CD4-positive, alpha-beta T cell treated with Interleukin-15 for 4 hours (primary cell): Measurements from ENCODE around the gene AQP7.
"Not testable (repeated sequence)": the region's sequence is repeated elsewhere in the genome, so short reads cannot be mapped to it uniquely, and the experiment has no call there.

Experiments
- DNase-seq: peaks from one replicate; pipeline ENCODE4 v3.0.0-alpha.2; 2020; ENCODE audit warnings: low spot score

The AQP7 gene

GRCh38 chr9:33395159-33395879 lies 7.0 kb downstream of the AQP7 start:
- DNase-seq: not testable (repeated sequence)

GRCh38 chr9:33393986-33394385 lies 8.4 kb downstream of the AQP7 start:
- DNase-seq: not testable (repeated sequence)

DNA sequence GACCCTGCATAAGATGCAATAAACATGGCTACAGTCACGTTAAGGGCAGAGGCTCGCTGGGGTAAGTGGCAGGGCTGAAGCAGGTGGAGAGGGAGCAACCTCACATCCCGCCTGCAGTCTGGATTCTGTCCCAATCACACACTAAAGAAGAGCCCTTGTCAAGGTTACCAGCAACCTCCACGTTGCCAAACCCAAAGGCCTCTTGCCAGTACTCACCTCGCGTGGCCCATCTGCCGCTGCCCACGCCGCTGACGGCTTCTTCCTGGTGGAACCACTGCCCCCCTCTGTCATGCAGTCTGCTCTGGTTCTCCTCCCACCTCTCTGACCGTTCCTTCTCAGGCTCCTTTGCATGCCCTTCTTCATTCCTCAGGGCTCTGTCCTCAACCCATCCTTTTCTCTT lies 8.8 kb downstream of the AQP7 start:
- no peak for DNase-seq

DNA sequence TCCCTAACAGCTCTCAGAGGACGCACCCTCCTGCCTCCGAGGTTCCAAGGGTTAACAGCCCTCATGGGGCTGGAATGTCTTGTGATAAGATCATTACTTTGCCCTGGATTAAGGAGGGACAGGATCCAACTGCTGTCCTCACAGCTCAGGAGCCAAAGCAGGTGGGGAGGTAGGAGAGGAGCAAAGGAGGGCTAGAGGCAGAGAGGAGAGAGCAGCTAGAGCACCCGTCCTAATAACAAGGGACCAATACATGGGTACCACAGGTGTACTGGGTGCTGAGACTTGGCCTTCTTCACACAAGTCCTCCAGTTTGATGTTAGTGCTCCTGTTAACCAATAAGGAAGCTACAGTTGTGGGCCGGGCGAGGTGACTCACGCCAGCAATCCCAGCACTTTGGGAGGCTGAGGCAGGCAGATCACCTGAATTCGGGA lies 9.8 kb downstream of the AQP7 start:
- DNase-seq: not testable (repeated sequence)

DNA sequence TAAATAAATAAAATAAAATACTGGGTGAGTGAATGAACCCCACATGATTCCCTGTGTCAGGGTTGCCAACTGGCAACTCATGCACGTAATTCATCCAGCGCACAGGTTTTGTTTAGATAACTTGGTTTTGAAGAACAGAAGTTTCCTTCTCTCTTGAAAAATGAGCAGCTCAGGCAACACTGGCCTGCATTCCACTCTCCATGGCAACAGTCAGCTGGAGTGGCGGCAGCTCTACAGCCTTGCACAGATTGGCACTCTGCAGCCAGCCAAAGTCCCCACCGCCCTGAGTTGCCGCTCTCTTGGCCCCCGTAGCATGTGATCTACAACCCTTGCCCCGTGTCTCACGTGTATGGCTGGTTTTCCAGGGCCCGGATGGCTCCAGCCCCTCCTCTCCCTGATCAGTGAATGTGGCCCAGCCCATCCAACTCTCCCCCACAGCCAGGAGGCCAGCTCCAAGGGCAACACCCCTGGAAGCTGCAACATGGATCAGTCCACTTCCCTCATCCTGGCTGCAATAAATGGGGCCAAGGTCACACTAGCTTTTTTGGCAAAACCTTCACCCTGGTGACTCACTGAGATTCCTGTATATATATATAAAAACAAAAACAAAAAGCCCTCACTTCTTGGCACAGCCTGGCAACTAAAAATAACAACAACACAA lies 11.1 kb downstream of the AQP7 start:
- DNase-seq: not testable (repeated sequence)

- DNase-seq: no peak
Observed at GRCh38 chr9:33388110-33388994, 14.0 kb downstream of the AQP7 start.

DNA sequence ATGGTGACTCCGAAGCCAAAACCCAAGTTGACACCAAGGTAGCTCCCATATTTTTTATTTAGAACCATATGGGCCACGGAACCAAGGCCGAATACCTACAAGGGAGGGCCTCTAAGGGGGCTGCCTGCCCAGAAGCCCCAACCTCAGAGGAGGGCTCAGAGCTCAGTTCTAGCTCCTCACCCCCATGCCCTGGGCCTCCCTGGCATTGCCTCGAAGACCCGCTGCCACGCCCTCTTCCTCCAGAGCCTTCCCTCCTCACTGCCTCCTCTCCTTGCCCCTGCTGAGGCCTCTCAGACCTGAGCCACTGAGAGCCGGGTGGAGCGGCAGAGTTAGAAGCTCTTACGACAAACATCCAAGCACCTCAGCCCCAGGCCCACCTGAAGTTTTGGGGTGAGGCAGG lies 15.4 kb downstream of the AQP7 start:
- DNase-seq: not testable (repeated sequence)

- DNase-seq: not testable (repeated sequence)
Observed at GRCh38 chr9:33386641-33386996, 15.7 kb downstream of the AQP7 start.

- DNase-seq: not testable (repeated sequence)
Observed at GRCh38 chr9:33385979-33386640, 16.3 kb downstream of the AQP7 start.

- not testable (repeated sequence) for DNase-seq
Observed at GRCh38 chr9:33385536-33385935, 16.8 kb downstream of the AQP7 start.

GRCh38 chr9:33383396-33383795 lies 19.0 kb downstream of the AQP7 start:
- DNase-seq: not testable (repeated sequence)

DNA sequence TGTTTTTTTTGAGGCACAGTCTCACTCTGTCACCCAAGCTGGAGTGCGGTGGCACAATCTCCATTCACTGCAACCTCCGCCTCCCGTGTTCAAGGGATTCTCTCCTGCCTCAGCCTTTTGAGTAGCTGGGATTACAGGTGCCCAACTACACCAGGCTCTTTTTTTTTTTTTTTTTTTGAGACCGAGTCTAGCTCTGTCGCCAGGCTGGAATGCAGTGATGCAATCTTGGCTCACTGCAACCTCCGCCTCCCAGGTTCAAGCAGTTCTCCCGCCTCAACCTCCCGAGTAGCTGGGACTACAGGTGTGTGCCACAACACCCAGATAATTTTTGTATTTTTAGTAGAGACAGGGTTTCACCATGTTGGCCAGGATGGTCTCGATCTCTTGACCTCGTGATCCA lies 20.0 kb downstream of the AQP7 start:
- not testable (repeated sequence) for DNase-seq

DNA sequence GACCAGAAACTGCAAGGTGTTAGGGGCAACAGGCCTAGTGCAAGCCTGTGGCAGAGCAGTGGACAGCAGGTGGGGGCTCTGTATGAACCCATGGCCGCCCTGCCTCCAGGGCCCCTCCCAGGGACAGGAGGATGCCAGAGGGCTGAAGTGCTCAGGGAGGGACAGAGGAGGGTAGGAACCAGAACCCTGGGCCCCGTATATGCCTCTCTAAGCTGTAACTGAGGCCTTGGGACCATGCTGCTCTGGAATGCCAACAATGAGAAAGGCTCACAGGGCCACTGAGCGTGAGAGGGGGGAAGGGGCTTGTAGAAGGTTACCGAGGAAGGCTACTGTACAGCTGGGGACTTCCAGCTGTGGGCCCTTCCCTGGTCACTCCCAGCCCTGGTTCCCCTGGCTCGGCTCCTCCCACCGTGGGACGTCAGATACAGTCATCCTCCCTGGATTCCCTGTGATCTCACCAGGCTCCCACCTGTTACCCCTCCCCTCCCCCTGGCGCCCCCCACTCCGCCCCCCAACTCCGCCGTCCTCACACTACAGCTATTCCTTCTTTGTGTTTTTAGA lies 21.1 kb downstream of the AQP7 start:
- DNase-seq: no peak

DNA sequence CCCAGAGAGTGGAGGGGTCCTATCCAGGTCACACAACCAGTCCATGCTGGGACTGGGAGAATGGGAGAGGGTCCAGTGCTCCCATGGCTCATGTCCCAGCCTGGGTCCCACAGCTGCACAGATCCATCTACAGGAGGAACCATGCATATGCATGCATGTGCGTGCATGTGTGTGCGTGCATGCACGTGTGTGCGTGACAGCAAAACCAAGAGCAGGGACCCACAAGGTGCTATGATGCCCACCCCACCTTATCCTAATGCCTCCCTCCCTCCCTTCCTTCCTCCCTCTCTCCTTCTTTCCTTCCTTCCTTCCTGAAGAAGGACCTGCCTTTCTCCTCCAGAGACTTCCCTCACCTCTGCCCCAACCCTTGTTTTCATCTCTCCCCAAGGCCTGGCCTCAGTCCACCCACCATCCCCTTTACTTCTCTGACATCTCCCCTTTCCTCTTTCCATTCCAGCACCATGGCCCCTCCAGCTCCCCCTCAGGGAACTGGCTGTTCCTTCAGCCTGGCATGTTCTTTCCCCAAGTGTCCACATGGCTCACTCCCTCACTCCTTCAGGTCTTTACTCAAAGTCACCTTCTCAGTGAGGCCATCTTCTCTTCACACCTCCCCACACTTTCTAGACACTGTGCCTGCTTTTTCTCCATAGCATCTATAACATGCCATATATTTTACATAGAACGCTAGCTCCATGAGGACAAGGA lies 21.8 kb downstream of the AQP7 start:
- DNase-seq: no peak

GRCh38 chr9:33379666-33380389 lies 22.5 kb downstream of the AQP7 start:
- no peak for DNase-seq

DNA sequence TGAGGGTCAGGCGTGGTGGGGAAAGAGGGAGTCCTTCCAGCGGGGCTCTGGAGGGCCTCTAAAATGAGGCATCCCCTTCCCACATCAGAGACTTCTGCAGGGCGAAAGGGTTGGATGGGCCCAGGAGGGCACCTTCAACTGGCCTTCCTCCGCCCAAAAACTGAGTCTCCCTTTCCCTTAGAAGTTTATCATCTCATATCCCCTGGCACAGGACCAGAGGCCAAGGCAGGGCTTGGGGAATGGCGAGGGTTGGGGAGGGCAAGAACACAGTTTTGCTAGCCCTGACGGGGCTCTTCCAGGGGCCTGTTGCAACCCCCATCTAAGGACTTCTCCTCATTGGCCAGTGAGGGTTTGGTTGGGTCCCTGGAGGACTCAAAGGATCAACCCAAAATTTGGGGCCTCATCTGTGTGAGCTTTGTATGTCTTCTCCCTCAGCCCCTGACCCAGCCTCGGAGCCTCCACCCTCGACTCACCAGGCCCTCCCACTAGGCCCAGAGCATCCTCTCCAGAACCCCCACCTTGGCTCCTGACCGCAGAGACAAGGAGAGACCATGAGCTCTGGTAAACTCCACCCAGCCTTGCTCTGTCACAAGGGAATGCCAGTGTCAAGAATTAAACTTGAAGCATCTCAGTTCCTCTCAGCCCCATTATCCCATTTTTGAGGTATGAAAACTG lies 24.1 kb downstream of the AQP7 start:
- no peak for DNase-seq

DNA sequence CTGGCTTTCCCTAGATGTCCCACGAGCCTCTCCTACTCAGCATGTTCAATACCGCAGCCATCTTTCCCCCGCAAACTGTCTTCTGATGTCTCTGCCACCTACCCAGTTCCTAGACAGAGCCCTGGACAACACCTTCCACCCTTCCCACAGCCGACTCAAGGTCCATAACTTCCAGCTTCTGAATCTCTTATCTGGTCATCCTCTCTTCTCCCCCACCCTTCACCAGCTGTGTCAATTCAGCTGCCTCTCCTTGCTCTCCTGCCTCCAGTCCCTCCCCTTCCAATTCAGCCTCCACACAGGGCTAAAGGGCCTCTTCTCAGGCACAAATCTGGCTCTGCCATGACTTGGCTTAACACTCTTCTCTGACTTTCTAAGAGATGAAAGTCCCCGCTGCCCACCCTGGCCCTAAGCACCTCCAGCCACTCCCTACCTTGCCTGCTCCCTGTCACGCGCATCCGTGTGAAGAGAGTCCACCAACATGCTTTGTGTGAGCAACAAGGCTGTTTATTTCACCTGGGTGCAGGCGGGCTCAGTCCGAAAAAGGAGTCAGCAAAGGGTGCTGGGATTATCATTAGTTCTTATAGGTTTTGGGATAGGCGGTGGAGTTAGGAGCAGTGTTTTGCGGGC lies 25.2 kb downstream of the AQP7 start:
- no peak for DNase-seq

DNA sequence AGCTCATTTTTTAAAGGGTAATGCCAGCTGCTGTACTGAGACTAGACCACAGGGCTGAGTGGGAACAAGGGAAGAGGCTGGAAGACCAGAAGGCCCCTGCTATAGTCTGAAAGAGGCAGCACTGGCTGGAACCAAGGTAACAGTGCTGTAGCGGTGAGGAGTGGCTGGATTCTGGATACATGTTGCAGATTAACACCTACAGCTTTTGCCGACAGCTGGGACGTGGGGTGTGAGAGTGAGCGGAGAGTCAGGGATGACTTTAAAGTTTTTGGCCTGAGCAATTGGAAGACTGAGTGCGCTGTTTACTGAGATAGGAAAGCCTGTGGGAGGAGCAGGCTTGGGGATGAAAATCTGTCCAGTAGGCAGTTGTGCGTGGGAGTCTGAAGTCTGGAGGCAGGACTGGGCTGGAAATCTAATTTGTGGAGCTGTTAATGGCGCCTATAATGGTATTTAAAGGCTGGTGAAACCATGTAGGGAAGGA lies 26.5 kb downstream of the AQP7 start:
- no peak for DNase-seq

GRCh38 chr9:33375238-33375840 lies 27.0 kb downstream of the AQP7 start:
- no peak for DNase-seq
